AG09309 (cell line): ENCODE results near the gene TM6SF1.

Experiments used
- DNase-seq: peaks from one replicate; pipeline ENCODE4 v3.0.0-alpha.2; 2010; ENCODE audit warnings: low read depth
- H3K4me3 ChIP-seq: 2 replicates; pipeline ENCODE4 v1.5.1; 2011; ENCODE audit warnings: mild to moderate bottlenecking, low read depth, low read length, moderate library complexity; ENCODE audit not compliant: control insufficient read depth
- TF ChIP-seq, protein P1 (sequence below): IDR thresholded peaks from 2 replicates; pipeline ENCODE4 v1.5.1; 2011; ENCODE audit warnings: mild to moderate bottlenecking, low read depth, low read length, inconsistent platforms; ENCODE audit not compliant: insufficient read depth, control insufficient read depth; ENCODE audit errors: missing control alignments

The TM6SF1 gene

DNA sequence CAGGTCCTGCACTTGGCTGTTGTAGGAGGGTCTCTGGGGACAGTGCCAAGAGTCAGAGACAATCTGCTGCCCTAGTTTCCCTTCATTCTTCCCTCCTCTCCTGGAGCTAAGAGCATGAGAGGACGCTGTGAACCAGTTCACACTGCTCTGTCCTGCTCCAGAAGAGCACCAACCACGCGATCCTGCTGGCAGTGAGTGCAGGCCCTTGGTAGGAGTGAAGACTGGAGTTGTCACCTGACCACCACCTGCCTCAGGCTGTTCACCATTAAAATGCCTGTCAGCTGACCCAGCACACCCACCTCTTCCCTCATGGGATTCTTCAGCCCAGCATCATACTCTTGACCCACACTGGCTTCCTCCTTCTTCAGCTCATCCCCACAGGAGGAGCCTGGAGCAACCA lies 2.9 kb downstream of the TM6SF1 start:
- TF ChIP-seq, protein P1, sequence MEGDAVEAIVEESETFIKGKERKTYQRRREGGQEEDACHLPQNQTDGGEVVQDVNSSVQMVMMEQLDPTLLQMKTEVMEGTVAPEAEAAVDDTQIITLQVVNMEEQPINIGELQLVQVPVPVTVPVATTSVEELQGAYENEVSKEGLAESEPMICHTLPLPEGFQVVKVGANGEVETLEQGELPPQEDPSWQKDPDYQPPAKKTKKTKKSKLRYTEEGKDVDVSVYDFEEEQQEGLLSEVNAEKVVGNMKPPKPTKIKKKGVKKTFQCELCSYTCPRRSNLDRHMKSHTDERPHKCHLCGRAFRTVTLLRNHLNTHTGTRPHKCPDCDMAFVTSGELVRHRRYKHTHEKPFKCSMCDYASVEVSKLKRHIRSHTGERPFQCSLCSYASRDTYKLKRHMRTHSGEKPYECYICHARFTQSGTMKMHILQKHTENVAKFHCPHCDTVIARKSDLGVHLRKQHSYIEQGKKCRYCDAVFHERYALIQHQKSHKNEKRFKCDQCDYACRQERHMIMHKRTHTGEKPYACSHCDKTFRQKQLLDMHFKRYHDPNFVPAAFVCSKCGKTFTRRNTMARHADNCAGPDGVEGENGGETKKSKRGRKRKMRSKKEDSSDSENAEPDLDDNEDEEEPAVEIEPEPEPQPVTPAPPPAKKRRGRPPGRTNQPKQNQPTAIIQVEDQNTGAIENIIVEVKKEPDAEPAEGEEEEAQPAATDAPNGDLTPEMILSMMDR: no peak
- no peak overlapping the region for H3K4me3 ChIP-seq
- DNase-seq: no peak

DNA sequence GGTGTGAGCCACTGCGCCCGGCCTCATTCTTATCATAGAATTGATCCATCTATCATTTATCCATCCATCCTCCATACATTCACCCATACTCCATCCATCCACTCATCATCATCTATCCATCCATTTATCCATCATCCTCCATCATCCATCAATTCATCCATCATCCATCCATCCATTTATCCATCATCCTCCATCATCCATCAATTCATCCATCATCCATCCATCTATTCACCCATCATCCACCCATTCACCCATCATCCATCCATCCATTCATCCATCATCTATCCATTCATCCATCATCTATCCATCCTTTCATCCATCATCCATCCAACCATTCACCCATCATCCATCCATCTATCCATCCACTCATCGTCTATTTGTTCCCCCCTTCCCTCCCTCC lies 3.7 kb downstream of the TM6SF1 start:
- H3K4me3 ChIP-seq: no peak overlapping the region
- no peak for DNase-seq
- TF ChIP-seq, protein P1: no peak

GRCh38 chr15:83112233-83112955 lies 4.9 kb downstream of the TM6SF1 start:
- H3K4me3 ChIP-seq: no peak overlapping the region
- DNase-seq: no peak

GRCh38 chr15:83112956-83113299 lies 5.5 kb downstream of the TM6SF1 start:
- H3K4me3 ChIP-seq: no peak overlapping the region
- no peak for DNase-seq
- TF ChIP-seq, protein P1: no peak

More at GRCh38 chr15:83112233-83112955, 4.9 kb downstream of the TM6SF1 start:
- TF ChIP-seq, protein P1: no peak

- no peak overlapping the region for H3K4me3 ChIP-seq
- DNase-seq: no peak
- TF ChIP-seq, protein P1: no peak
These were observed 6.6 kb downstream of the TM6SF1 start for GRCh38 chr15:83113881-83114674.

DNA sequence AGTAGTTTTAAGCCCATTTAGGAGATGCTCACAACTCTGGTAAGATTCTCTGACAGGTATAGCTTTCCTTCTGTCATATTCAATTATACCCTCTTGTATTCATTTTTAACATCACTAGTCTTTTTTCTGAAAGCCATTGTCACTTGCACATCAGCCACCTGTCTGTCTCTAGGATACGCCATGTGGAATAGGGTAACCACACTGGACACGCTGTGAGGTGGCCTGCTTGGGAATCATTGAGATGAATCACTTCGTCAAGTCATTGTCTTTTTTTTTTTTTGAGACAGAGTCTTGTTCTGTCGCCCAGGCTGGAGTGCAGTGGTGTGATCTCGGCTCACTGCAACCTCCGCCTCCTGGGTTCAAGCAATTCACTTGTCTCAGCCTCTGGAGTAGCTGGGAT lies 7.4 kb downstream of the TM6SF1 start:
- TF ChIP-seq, protein P1: no peak
- H3K4me3 ChIP-seq: no peak overlapping the region

More for the DNA sequence above, 7.4 kb downstream of the TM6SF1 start:
- no peak for DNase-seq
